Muscle of back (tissue), 11 donors: Measurements from ENCODE around the gene PLK1. TPM values are rescaled to one million over a fixed set of nuclear protein-coding genes. Genes with fewer than 3 reads are reported as not detected.

Source experiments
- DNase-seq, 3 donors: peaks; one replicate each; pipeline versions ENCODE4 v3.0.0 to v3.0.0-alpha.2; 2013
- polyA plus RNA-seq, 10 donors: library from polyadenylated mRNA; unstranded; fragments of 120-200 nt; gene quantifications; one replicate each; pipeline ENCODE4 v1.2.1, GENCODE V29; 2013; ENCODE audit not compliant: insufficient read length in 10 of 10

Gene PLK1
- polyA plus RNA-seq, 10 donors = 8.0 to 17.2 (median 12.0) TPM

GRCh38 chr16:23676924-23677480 lies 1.7 kb upstream of the PLK1 start:
- DNase-seq = no peak

GRCh38 chr16:23679274-23679985 lies 741 bp downstream of the PLK1 start:
- DNase-seq = peak in 1 of 3 donors; percentile 44

- no peak for DNase-seq
Measured at GRCh38 chr16:23679986-23680336, 1.3 kb downstream of the PLK1 start.

- DNase-seq = no peak
Measured at GRCh38 chr16:23682181-23682580, 3.5 kb downstream of the PLK1 start.

GRCh38 chr16:23683487-23683886 lies 4.8 kb downstream of the PLK1 start:
- DNase-seq = no peak

- DNase-seq = no peak
Measured at GRCh38 chr16:23687034-23687808, 8.5 kb downstream of the PLK1 start.

GRCh38 chr16:23689442-23690187 lies 10.9 kb downstream of the PLK1 start:
- no peak for DNase-seq

- no peak for DNase-seq
Measured at GRCh38 chr16:23690771-23691482, 12.2 kb downstream of the PLK1 start.

GRCh38 chr16:23691483-23692189 lies 12.9 kb downstream of the PLK1 start:
- no peak for DNase-seq

GRCh38 chr16:23692190-23692837 lies 13.6 kb downstream of the PLK1 start:
- DNase-seq = no peak

- no peak for DNase-seq
Measured at GRCh38 chr16:23694265-23694643, 15.6 kb downstream of the PLK1 start.

- DNase-seq = peak in 1 of 3 donors; percentile 63
Measured at GRCh38 chr16:23694644-23695373, 16.1 kb downstream of the PLK1 start.

GRCh38 chr16:23695756-23696155 lies 17.1 kb downstream of the PLK1 start:
- DNase-seq = no peak

GRCh38 chr16:23699100-23699499 lies 20.4 kb downstream of the PLK1 start:
- no peak for DNase-seq

GRCh38 chr16:23700093-23700492 lies 21.4 kb downstream of the PLK1 start:
- no peak for DNase-seq

GRCh38 chr16:23700509-23700908 lies 21.8 kb downstream of the PLK1 start:
- no peak for DNase-seq

- DNase-seq = no peak
Measured at GRCh38 chr16:23701045-23701444, 22.4 kb downstream of the PLK1 start.

GRCh38 chr16:23702951-23703350 lies 24.3 kb downstream of the PLK1 start:
- no peak for DNase-seq

- DNase-seq = no peak
Measured at GRCh38 chr16:23704772-23705516, 26.3 kb downstream of the PLK1 start.
